ENCODE data around the gene RAB3IL1. TPM values are rescaled to one million over a fixed set of nuclear protein-coding genes. Genes with fewer than 3 reads are reported as not detected.

Gene RAB3IL1
- total and polyA plus RNA-seq, 3 donors from 2014 or later: 57.7 to 88.2 (median 65.8) TPM

DNA sequence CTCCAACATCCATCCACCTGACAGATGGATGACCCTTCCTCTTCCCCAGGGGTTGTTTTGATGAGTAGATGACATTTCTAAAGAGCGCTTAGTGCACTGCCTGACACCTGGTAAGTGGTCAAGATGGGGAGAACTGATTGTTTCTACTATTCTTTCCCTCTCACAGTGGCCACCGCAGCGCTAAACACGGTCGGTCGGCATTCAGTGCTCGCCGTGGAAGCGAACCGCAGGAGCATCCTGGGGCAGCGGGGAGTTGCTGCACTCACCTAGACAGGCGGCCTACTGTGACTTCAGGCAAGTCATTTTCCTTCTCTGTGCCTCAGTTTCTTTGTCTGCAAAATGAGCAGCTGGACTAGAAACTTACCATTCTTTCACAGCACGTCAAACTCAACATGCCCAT is 27.8 kb upstream of the RAB3IL1 start:
- H3K27ac ChIP-seq: no peak overlapping the region
- 94 to 96% methylated on average over 12 to 13 of the region's 13 CpGs for WGBS, 2 donors
- no peak overlapping the region for H3K4me3 ChIP-seq
- intact Hi-C loops (cut with DNase I; ENCODE audit: low total_unique reads): no loop called here
- TF ChIP-seq CTCF (IDR thresholded peaks at IDR 0.05) (no peak), POLR2A (IDR thresholded peaks at IDR 0.05) (no peak)
- no peaks in the 10 kb centered on the region for H3K36me3 ChIP-seq (ENCODE audit: low read depth, missing control alignments)
- no peak for DNase-seq
- H3K4me1 ChIP-seq: peaks cover 28% of the 10 kb centered on the region
- no peaks in the 10 kb centered on the region for H3K9me3 ChIP-seq
- no peaks in the 10 kb centered on the region for H3K27me3 ChIP-seq

GRCh38 chr11:61940466-61940865 is 23.1 kb upstream of the RAB3IL1 start:
- no peak overlapping the region for H3K27ac ChIP-seq
- H3K4me1 ChIP-seq: no peaks in the 10 kb centered on the region
- no peaks in the 10 kb centered on the region for H3K9me3 ChIP-seq
- no peaks in the 10 kb centered on the region for H3K36me3 ChIP-seq (ENCODE audit: low read depth, missing control alignments)
- DNase-seq: no peak
- H3K27me3 ChIP-seq: no peaks in the 10 kb centered on the region
- intact Hi-C loops (cut with DNase I; ENCODE audit: low total_unique reads): no loop called here
- 91 to 92% methylated on average over 10 of the region's 10 CpGs for WGBS, 2 donors
- no peak overlapping the region for H3K4me3 ChIP-seq
- no peak for TF ChIP-seq POLR2A (IDR thresholded peaks at IDR 0.05)
- TF ChIP-seq CTCF (IDR thresholded peaks at IDR 0.05): no peak

DNA sequence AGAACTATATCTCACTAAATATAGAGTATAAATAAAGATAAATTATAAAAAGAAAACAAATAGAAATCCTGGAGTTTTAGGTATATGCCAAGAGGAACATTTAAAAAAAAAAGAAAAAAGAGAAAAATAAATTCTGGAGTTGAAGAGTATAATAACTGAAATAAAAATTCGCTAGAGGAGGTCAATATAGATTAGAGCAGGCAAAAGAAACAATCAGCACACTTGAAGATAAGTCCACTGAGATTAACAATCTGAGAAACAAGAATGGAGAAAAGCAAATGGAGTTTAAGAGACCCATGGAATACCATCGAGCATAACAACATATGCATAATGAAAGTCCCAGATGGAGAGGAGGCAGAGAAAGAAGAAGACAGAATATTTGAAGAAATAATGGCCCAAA is 18.5 kb upstream of the RAB3IL1 start:
- WGBS, 2 donors: 91 to 95% methylated on average over 2 of the region's 2 CpGs
- no peaks in the 10 kb centered on the region for H3K36me3 ChIP-seq (ENCODE audit: low read depth, missing control alignments)
- no peaks in the 10 kb centered on the region for H3K4me1 ChIP-seq
- TF ChIP-seq POLR2A (IDR thresholded peaks at IDR 0.05) (no peak), CTCF (IDR thresholded peaks at IDR 0.05) (no peak)
- no peak overlapping the region for H3K4me3 ChIP-seq
- DNase-seq: no peak
- H3K9me3 ChIP-seq: no peaks in the 10 kb centered on the region
- intact Hi-C loops (cut with DNase I; ENCODE audit: low total_unique reads): no loop called here
- H3K27ac ChIP-seq: no peak overlapping the region
- no peaks in the 10 kb centered on the region for H3K27me3 ChIP-seq

DNA sequence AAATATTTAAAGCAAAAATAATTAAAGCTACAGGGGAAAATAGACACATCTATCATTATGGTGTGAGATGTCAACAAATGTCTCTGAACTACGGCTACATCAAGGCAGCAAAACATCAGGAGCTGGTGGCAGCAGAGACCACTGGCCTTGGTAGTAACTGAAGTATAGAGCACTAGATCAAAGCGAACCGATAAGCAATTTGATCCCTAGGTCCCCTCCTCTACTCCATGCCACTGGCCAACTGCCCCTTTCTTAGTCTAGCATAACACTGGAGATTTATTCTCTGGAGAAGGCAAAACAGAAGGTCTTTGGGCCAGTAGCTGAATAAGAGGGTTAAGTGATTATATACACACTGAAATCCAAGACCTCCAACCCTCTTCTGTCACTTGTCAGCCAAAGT is 13.6 kb upstream of the RAB3IL1 start:
- no peak for TF ChIP-seq POLR2A (IDR thresholded peaks at IDR 0.05)
- TF ChIP-seq CTCF (IDR thresholded peaks at IDR 0.05): no peak
- Histone ChIP-seq H3K4me1 (no peaks in the 10 kb centered on the region), H3K36me3 (ENCODE audit: low read depth, missing control alignments) (no peaks in the 10 kb centered on the region), H3K27ac (no peak overlapping the region), H3K27me3 (no peaks in the 10 kb centered on the region), H3K9me3 (no peaks in the 10 kb centered on the region), H3K4me3 (no peak overlapping the region)
- 91 to 93% methylated on average over 3 of the region's 3 CpGs for WGBS, 2 donors
- intact Hi-C loops (cut with DNase I; ENCODE audit: low total_unique reads): no loop called here
- no peak for DNase-seq

DNA sequence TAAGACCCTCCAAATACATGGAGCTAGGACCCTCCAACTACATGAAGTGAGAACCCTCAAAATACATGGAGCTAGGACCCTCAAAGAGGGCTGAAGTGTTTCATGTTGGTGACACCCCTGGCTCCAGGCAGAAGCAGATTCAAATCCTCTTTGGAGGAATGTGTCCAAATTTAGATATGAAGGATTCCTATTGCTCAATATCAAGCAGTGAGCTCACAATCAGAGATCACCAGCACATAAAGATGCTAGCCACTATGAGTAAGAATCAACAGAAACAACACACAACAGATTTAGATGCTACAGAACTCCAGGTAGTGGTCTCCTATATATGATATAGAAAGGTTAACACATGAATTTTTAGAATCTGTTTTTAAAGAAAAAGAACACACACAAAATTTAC is 11.2 kb upstream of the RAB3IL1 start:
- H3K27me3 ChIP-seq: no peaks in the 10 kb centered on the region
- no peak for TF ChIP-seq CTCF (IDR thresholded peaks at IDR 0.05)
- TF ChIP-seq POLR2A (IDR thresholded peaks at IDR 0.05): no peak
- H3K36me3 ChIP-seq (ENCODE audit: low read depth, missing control alignments): no peaks in the 10 kb centered on the region
- no peak overlapping the region for H3K27ac ChIP-seq
- no peaks in the 10 kb centered on the region for H3K9me3 ChIP-seq
- DNase-seq: no peak
- intact Hi-C loops (cut with DNase I; ENCODE audit: low total_unique reads): no loop called here
- peaks cover 10% of the 10 kb centered on the region for H3K4me1 ChIP-seq
- no peak overlapping the region for H3K4me3 ChIP-seq
